SH-SY5Y (cell line): Measurements from ENCODE around the gene MUCL1.

ENCODE experiments used
- GATA2 ChIP-seq: IDR thresholded peaks from 2 replicates; pipeline ENCODE4 v1.6.1; 2011; ENCODE audit warnings: mild to moderate bottlenecking, low read depth, low read length
- GATA3 ChIP-seq: IDR thresholded peaks from 2 replicates; pipeline ENCODE4 v1.6.1; 2011; ENCODE audit warnings: low read depth, mild to moderate bottlenecking, low read length, moderate library complexity

- TF ChIP-seq GATA2 = no peak
- TF ChIP-seq GATA3 = no peak
Observed at GRCh38 chr12:54830199-54830598, 24.1 kb upstream of the MUCL1 start.
